AG04449 (cell line): ENCODE results near the gene ADAMTS15.

ENCODE experiments used
- CTCF ChIA-PET: fragments of 350-600 bp; formaldehyde crosslinking; extraction: SDS; loops from one replicate; lab custom pipeline; 2021; ENCODE audit warnings: antibody characterized with exemption; lab: Yijun Ruan, JAX
- POLR2A ChIA-PET: fragments of 400-600, 350-600 bp; formaldehyde crosslinking; extraction: SDS; loops from one replicate; lab custom pipeline; 2020; ENCODE audit warnings: antibody characterized with exemption, inconsistent platforms; lab: Yijun Ruan, JAX
- DNase-seq: peaks from one replicate; pipeline ENCODE4 v3.0.0-alpha.2; 2010; ENCODE audit warnings: low read depth, low spot score
- H3K4me3 ChIP-seq: 2 replicates; pipeline ENCODE4 v1.5.1; 2011; ENCODE audit warnings: low read depth, mild to moderate bottlenecking, control low read depth, low read length
- TF ChIP-seq, protein P1 (sequence below): IDR thresholded peaks from one replicate; pipeline ENCODE4 v1.5.1; 2011; ENCODE audit warnings: mild to moderate bottlenecking, moderate library complexity, low read length, control low read depth, inconsistent platforms; ENCODE audit not compliant: insufficient read depth; ENCODE audit errors: missing control alignments

Gene ADAMTS15

GRCh38 chr11:130486987-130487923 is 38.8 kb downstream of the ADAMTS15 start:
- TF ChIP-seq, protein P1, sequence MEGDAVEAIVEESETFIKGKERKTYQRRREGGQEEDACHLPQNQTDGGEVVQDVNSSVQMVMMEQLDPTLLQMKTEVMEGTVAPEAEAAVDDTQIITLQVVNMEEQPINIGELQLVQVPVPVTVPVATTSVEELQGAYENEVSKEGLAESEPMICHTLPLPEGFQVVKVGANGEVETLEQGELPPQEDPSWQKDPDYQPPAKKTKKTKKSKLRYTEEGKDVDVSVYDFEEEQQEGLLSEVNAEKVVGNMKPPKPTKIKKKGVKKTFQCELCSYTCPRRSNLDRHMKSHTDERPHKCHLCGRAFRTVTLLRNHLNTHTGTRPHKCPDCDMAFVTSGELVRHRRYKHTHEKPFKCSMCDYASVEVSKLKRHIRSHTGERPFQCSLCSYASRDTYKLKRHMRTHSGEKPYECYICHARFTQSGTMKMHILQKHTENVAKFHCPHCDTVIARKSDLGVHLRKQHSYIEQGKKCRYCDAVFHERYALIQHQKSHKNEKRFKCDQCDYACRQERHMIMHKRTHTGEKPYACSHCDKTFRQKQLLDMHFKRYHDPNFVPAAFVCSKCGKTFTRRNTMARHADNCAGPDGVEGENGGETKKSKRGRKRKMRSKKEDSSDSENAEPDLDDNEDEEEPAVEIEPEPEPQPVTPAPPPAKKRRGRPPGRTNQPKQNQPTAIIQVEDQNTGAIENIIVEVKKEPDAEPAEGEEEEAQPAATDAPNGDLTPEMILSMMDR, result no peak
- H3K4me3 ChIP-seq, result no peak overlapping the region
- ChIA-PET POLR2A (no interaction called here), CTCF (interaction anchor here (1.4 kb wide), 1 partner anchor 375 kb away, joined by 4 read pairs; no protein-coding TSS in a partner anchor)
- no peak for DNase-seq

DNA sequence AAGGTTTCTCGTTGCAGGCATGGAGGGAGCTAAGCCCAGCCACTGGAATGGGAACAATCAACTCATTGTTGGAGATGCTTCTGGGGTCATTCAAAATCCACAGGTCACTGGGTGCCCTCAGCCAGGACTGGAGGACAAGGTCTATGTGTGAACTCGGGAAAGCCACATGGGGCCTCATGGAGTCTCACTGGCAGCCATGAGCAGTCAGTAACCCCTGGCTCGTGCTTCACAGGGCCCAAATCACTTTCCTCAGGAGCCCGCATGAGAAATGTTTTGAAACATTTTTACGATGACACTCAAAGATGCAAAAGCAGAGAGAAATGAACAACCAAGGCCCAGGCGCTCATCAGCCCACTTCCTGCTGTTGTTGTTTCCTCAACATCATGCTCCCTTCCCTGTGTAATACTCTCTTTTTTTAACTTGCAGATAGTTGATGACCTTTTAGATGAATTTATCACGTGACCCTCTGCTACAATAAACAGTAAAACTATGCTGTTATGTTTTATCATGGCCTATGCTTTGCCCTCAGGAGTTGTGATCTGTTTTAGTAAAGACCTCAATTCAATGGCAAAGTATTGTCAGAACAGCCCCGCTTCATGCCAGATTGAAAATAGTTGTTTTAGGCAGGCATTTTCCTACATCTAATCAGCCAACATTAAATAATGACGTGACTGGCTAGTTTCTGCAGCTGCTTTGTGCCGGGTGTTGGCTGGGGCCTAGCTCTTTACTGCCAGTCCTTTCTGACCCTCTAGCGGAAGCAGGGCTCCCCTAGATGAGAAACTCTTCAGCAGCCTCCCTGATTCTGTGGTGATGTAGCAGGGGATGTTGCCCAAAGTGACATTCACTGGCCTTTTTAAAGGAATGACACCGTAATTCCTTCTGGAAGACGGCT is 39.7 kb downstream of the ADAMTS15 start:
- no peak overlapping the region for H3K4me3 ChIP-seq
- POLR2A ChIA-PET, result no interaction called here
- CTCF ChIA-PET, result interaction anchor here (1.4 kb wide), 1 partner anchor 374 kb away, joined by 4 read pairs; no protein-coding TSS in a partner anchor
- DNase-seq, result no peak
- TF ChIP-seq, protein P1, result no peak

GRCh38 chr11:130488848-130489584 is 40.6 kb downstream of the ADAMTS15 start:
- TF ChIP-seq, protein P1, result no peak
- CTCF ChIA-PET, result no interaction called here

DNA sequence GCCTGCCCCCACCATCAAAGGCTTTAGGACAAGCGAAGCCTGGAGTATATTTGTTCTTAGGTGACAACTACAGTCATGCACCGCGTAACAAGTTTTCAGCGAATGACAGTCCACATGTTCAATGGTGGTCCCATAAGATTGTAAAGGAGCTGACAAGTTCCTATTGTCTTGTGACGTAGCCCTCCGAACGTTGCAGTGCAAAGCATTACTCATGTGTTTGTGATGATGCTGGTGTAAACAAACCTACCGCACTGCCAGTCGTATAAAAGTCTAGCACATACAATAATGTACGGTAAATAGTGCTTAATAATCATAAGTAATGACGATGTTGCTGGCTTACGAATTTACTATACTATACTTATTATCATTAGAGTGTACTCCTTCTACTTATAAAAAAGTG is 41.3 kb downstream of the ADAMTS15 start:
- ChIA-PET CTCF (no interaction called here), POLR2A (no interaction called here)
- TF ChIP-seq, protein P1, result no peak
- no peak overlapping the region for H3K4me3 ChIP-seq
- DNase-seq, result no peak

More at GRCh38 chr11:130488848-130489584, 40.6 kb downstream of the ADAMTS15 start:
- no peak for DNase-seq
- POLR2A ChIA-PET, result no interaction called here
- no peak overlapping the region for H3K4me3 ChIP-seq

GRCh38 chr11:130490682-130491449 is 42.4 kb downstream of the ADAMTS15 start:
- DNase-seq, result no peak
- H3K4me3 ChIP-seq, result no peak overlapping the region
- TF ChIP-seq, protein P1, result no peak
- POLR2A ChIA-PET, result no interaction called here
- CTCF ChIA-PET, result no interaction called here
